Smooth muscle cell (in vitro differentiated cells): ENCODE data around the gene RTL1. TPM values are rescaled to one million over a fixed set of nuclear protein-coding genes. Genes with fewer than 3 reads are reported as not detected.

Source experiments
- DNase-seq: peaks from one replicate; lab custom pipeline; 2025; ENCODE audit not compliant: unreplicated experiment; lab: John Stamatoyannopoulos, UW
- H2AFZ ChIP-seq: fragments of 200-600 bp; sonication (generic); 2 replicates; pipeline ENCODE4 v1.6.0; 2016; ENCODE audit warnings: antibody characterized with exemption, low read depth, mild to moderate bottlenecking
- H3F3A ChIP-seq: fragments of 200-600 bp; sonication (generic); 2 replicates; pipeline ENCODE4 v1.6.0; 2017; ENCODE audit warnings: antibody characterized with exemption, low read depth
- H3K27ac ChIP-seq: fragments of 200-600 bp; sonication (generic); 2 replicates; pipeline ENCODE4 v1.5.1; 2016; ENCODE audit warnings: low read depth, mild to moderate bottlenecking
- H3K27me3 ChIP-seq: fragments of 200-600 bp; sonication (generic); 2 replicates; pipeline ENCODE4 v1.6.1; 2016; ENCODE audit warnings: low read depth, mild to moderate bottlenecking
- H3K36me3 ChIP-seq: fragments of 200-600 bp; sonication (generic); 2 replicates; pipeline ENCODE4 v1.5.1; 2016; ENCODE audit warnings: low read depth
- H3K4me1 ChIP-seq: fragments of 200-600 bp; sonication (generic); 2 replicates; pipeline ENCODE4 v1.5.1; 2016; ENCODE audit warnings: low read depth
- H3K4me2 ChIP-seq: fragments of 200-600 bp; sonication (generic); 2 replicates; pipeline ENCODE4 v1.6.0; 2016; ENCODE audit warnings: mild to moderate bottlenecking
- H3K4me3 ChIP-seq: fragments of 200-600 bp; sonication (generic); 2 replicates; pipeline ENCODE4 v1.5.1; 2016; ENCODE audit warnings: mild to moderate bottlenecking
- H3K79me2 ChIP-seq: fragments of 200-600 bp; sonication (generic); 2 replicates; pipeline ENCODE4 v1.6.0; 2016; ENCODE audit warnings: low read depth, mild to moderate bottlenecking
- H3K9ac ChIP-seq: fragments of 200-600 bp; sonication (generic); 2 replicates; pipeline ENCODE4 v1.6.0; 2016; ENCODE audit warnings: low read depth
- H3K9me3 ChIP-seq: fragments of 200-600 bp; sonication (generic); replicated peaks from 2 replicates; pipeline ENCODE4 v1.5.1; 2016; ENCODE audit warnings: low read depth
- H4K20me1 ChIP-seq: fragments of 200-600 bp; sonication (generic); 2 replicates; pipeline ENCODE4 v1.6.0; 2016; ENCODE audit warnings: low read depth
- CTCF ChIP-seq: fragments of 200-600 bp; sonication (generic); IDR thresholded peaks from 2 replicates; pipeline ENCODE4 v1.5.1; 2017; ENCODE audit warnings: borderline replicate concordance, mild to moderate bottlenecking, antibody characterized with exemption; ENCODE audit not compliant: insufficient read depth, poor library complexity, severe bottlenecking
- WGBS: methylation state at CpG from one replicate; pipeline ENCODE4 v1.1.7; 2016; ENCODE audit warnings: low lambda C conversion rate; 5-methylcytosine and 5-hydroxymethylcytosine counted together
- polyA plus RNA-seq: library from polyadenylated mRNA; unstranded; fragments of >200 nt; fragmentation: Nextera tagmentation; extraction: Ambion mirVana; gene quantifications from 2 replicates; pipeline ENCODE4 v1.2.1, GENCODE V29; 2016
- total RNA-seq: library from RNA; depleted of rRNA; stranded (reverse); fragments of >200 nt; gene quantifications from 2 replicates; pipeline ENCODE4 v1.2.3, GENCODE V29; 2014

The RTL1 gene
- total and polyA plus RNA-seq, 2 experiments from 2014 or later, result 6.7 to 13.9 TPM

GRCh38 chr14:100882026-100882967, 21.2 kb downstream of the RTL1 start:
- DNase-seq, result no peak
- no peaks in the 10 kb centered on the region for H3K36me3 ChIP-seq
- H3K27ac ChIP-seq, result no peak overlapping the region
- H3K4me3 ChIP-seq, result no peak overlapping the region
- no peak for TF ChIP-seq CTCF
- no peaks in the 10 kb centered on the region for H3K79me2 ChIP-seq
- WGBS, result 95% methylated on average over 49 of the region's 49 CpGs
- H3F3A ChIP-seq, result no peaks in the 10 kb centered on the region
- no peak overlapping the region for H2AFZ ChIP-seq
- H3K4me2 ChIP-seq, result no peak overlapping the region
- peaks cover 18% of the 10 kb centered on the region for H3K4me1 ChIP-seq
- H4K20me1 ChIP-seq, result no peaks in the 10 kb centered on the region
- H3K9ac ChIP-seq, result no peak overlapping the region
- H3K9me3 ChIP-seq, result no peaks in the 10 kb centered on the region
- no peaks in the 10 kb centered on the region for H3K27me3 ChIP-seq

GRCh38 chr14:100881211-100882025, 22.1 kb downstream of the RTL1 start:
- Histone ChIP-seq H3K27me3 (no peaks in the 10 kb centered on the region), H3K79me2 (no peaks in the 10 kb centered on the region), H4K20me1 (no peaks in the 10 kb centered on the region), H3K4me3 (no peak overlapping the region), H3K4me2 (no peak overlapping the region), H3K9me3 (no peaks in the 10 kb centered on the region), H3K36me3 (no peaks in the 10 kb centered on the region), H2AFZ (no peak overlapping the region), H3K27ac (no peak overlapping the region), H3K4me1 (peaks cover 9% of the 10 kb centered on the region), H3F3A (no peaks in the 10 kb centered on the region), H3K9ac (no peak overlapping the region)
- TF ChIP-seq CTCF, result no peak
- no peak for DNase-seq
- WGBS, result 96% methylated on average over 38 of the region's 38 CpGs

- H3K27me3 ChIP-seq, result no peaks in the 10 kb centered on the region
- H2AFZ ChIP-seq, result no peak overlapping the region
- 95% methylated on average over 30 of the region's 34 CpGs for WGBS
- no peak overlapping the region for H3K9ac ChIP-seq
- H3K4me2 ChIP-seq, result no peak overlapping the region
- H4K20me1 ChIP-seq, result no peaks in the 10 kb centered on the region
- H3K4me3 ChIP-seq, result no peak overlapping the region
- no peaks in the 10 kb centered on the region for H3K36me3 ChIP-seq
- H3K27ac ChIP-seq, result no peak overlapping the region
- no peaks in the 10 kb centered on the region for H3F3A ChIP-seq
- DNase-seq, result no peak
- no peaks in the 10 kb centered on the region for H3K79me2 ChIP-seq
- no peaks in the 10 kb centered on the region for H3K9me3 ChIP-seq
- no peak for TF ChIP-seq CTCF
- H3K4me1 ChIP-seq, result no peaks in the 10 kb centered on the region
Measured at GRCh38 chr14:100880271-100881101, 23.0 kb downstream of the RTL1 start.
